Measurements from ENCODE around the gene DAP.

DAP gene

GRCh38 chr5:10761933-10762775, 1.1 kb upstream of the DAP start:
- DNase-seq (ENCODE audit: low read depth in 2 of 2, low spot score in 1 of 2): no peak

- no peak for DNase-seq (ENCODE audit: low read depth in 2 of 2, low spot score in 1 of 2)
Observed at GRCh38 chr5:10760921-10761184, 181 bp downstream of the DAP start.

- DNase-seq (ENCODE audit: low read depth in 2 of 2, low spot score in 1 of 2): no peak
Observed at GRCh38 chr5:10760096-10760920, 726 bp downstream of the DAP start.

GRCh38 chr5:10759111-10759510, 1.9 kb downstream of the DAP start:
- no peak for DNase-seq (ENCODE audit: low read depth in 2 of 2, low spot score in 1 of 2)

GRCh38 chr5:10757922-10758555, 3.0 kb downstream of the DAP start:
- DNase-seq (ENCODE audit: low read depth in 2 of 2, low spot score in 1 of 2): no peak

- no peak for DNase-seq (ENCODE audit: low read depth in 2 of 2, low spot score in 1 of 2)
Observed at GRCh38 chr5:10757043-10757442, 4.0 kb downstream of the DAP start.

- no peak for DNase-seq (ENCODE audit: low read depth in 2 of 2, low spot score in 1 of 2)
Observed at GRCh38 chr5:10756549-10756948, 4.5 kb downstream of the DAP start.

GRCh38 chr5:10753178-10753577, 7.9 kb downstream of the DAP start:
- no peak for DNase-seq (ENCODE audit: low read depth in 2 of 2, low spot score in 1 of 2)

- no peak for DNase-seq (ENCODE audit: low read depth in 2 of 2, low spot score in 1 of 2)
Observed at GRCh38 chr5:10752451-10752850, 8.6 kb downstream of the DAP start.

- no peak for DNase-seq (ENCODE audit: low read depth in 2 of 2, low spot score in 1 of 2)
Observed at GRCh38 chr5:10750909-10751308, 10.1 kb downstream of the DAP start.

- DNase-seq (ENCODE audit: low read depth in 2 of 2, low spot score in 1 of 2): no peak
Observed at GRCh38 chr5:10747678-10748622, 13.1 kb downstream of the DAP start.

GRCh38 chr5:10746711-10747110, 14.3 kb downstream of the DAP start:
- DNase-seq (ENCODE audit: low read depth in 2 of 2, low spot score in 1 of 2): no peak

GRCh38 chr5:10745133-10745532, 15.9 kb downstream of the DAP start:
- DNase-seq (ENCODE audit: low read depth in 2 of 2, low spot score in 1 of 2): no peak

GRCh38 chr5:10744681-10745080, 16.4 kb downstream of the DAP start:
- no peak for DNase-seq (ENCODE audit: low read depth in 2 of 2, low spot score in 1 of 2)

- DNase-seq (ENCODE audit: low read depth in 2 of 2, low spot score in 1 of 2): no peak
Observed at GRCh38 chr5:10743951-10744350, 17.1 kb downstream of the DAP start.

- DNase-seq (ENCODE audit: low read depth in 2 of 2, low spot score in 1 of 2): no peak
Observed at GRCh38 chr5:10743526-10743925, 17.5 kb downstream of the DAP start.

GRCh38 chr5:10741661-10742060, 19.4 kb downstream of the DAP start:
- no peak for DNase-seq (ENCODE audit: low read depth in 2 of 2, low spot score in 1 of 2)

GRCh38 chr5:10740384-10740783, 20.6 kb downstream of the DAP start:
- DNase-seq (ENCODE audit: low read depth in 2 of 2, low spot score in 1 of 2): no peak

GRCh38 chr5:10737880-10738279, 23.2 kb downstream of the DAP start:
- no peak for DNase-seq (ENCODE audit: low read depth in 2 of 2, low spot score in 1 of 2)

- no peak for DNase-seq (ENCODE audit: low read depth in 2 of 2, low spot score in 1 of 2)
Observed at GRCh38 chr5:10736808-10737207, 24.2 kb downstream of the DAP start.

- no peak for DNase-seq (ENCODE audit: low read depth in 2 of 2, low spot score in 1 of 2)
Observed at GRCh38 chr5:10736354-10736753, 24.7 kb downstream of the DAP start.
